GM21529 (cell line): ENCODE results near the gene PDZD11.
"Not testable (repeated sequence)": the region's sequence is repeated elsewhere in the genome, so short reads cannot be mapped to it uniquely, and the experiment has no call there.

ENCODE experiments used
- ATAC-seq: cut with Tn5 transposase; IDR thresholded peaks from one replicate; pipeline ENCODE4 v1.9.1; 2021; ENCODE audit not compliant: unreplicated experiment

Gene PDZD11

GRCh38 chrX:70257423-70258288 is 32.1 kb downstream of the PDZD11 start:
- ATAC-seq: no peak

GRCh38 chrX:70255452-70255851 is 34.3 kb downstream of the PDZD11 start:
- ATAC-seq: no peak

- no peak for ATAC-seq
Observed at GRCh38 chrX:70254909-70255308, 34.8 kb downstream of the PDZD11 start.

- no peak for ATAC-seq
Observed at GRCh38 chrX:70254063-70254400, 35.7 kb downstream of the PDZD11 start.

GRCh38 chrX:70253377-70254062 is 36.2 kb downstream of the PDZD11 start:
- no peak for ATAC-seq

GRCh38 chrX:70252491-70252890 is 37.2 kb downstream of the PDZD11 start:
- ATAC-seq: no peak

GRCh38 chrX:70247252-70247651 is 42.5 kb downstream of the PDZD11 start:
- no peak for ATAC-seq

GRCh38 chrX:70244881-70245280 is 44.8 kb downstream of the PDZD11 start:
- no peak for ATAC-seq

- not testable (repeated sequence) for ATAC-seq
Observed at GRCh38 chrX:70243601-70244000, 46.1 kb downstream of the PDZD11 start.

- ATAC-seq: no peak
Observed at GRCh38 chrX:70241501-70241900, 48.2 kb downstream of the PDZD11 start.

- no peak for ATAC-seq
Observed at GRCh38 chrX:70240751-70241150, 49.0 kb downstream of the PDZD11 start.
